GM23338 (cell line): Measurements from ENCODE around the gene KRTAP10-6. TPM values are rescaled to one million over a fixed set of nuclear protein-coding genes. Genes with fewer than 3 reads are reported as not detected.

Experiments used
- ATAC-seq: fragments of 200-7000 bp; cut with Tn5 transposase; 3 replicates; pipeline ENCODE4 v1.9.1; 2020
- DNase-seq: peaks from one replicate; pipeline ENCODE4 v3.0.0-alpha.2; 2015; ENCODE audit warnings: low spot score
- H2AFZ ChIP-seq: fragments of 200-600 bp; sonication (generic); 2 replicates; pipeline ENCODE4 v1.8.0; 2016; ENCODE audit warnings: antibody characterized with exemption, mild to moderate bottlenecking, moderate library complexity
- H3F3A ChIP-seq: fragments of 200-600 bp; sonication (generic); replicated peaks from 2 replicates; pipeline ENCODE4 v1.8.0; 2017; ENCODE audit warnings: antibody characterized with exemption, mixed run types, low read depth
- H3K27ac ChIP-seq: fragments of 200-600 bp; sonication (generic); 2 replicates; pipeline ENCODE4 v1.6.1; 2016; ENCODE audit warnings: low read depth
- H3K27me3 ChIP-seq: fragments of 200-600 bp; sonication (generic); 2 replicates; pipeline ENCODE4 v1.8.0; 2016; ENCODE audit warnings: mild to moderate bottlenecking, mixed run types, moderate library complexity; ENCODE audit not compliant: insufficient read depth
- H3K36me3 ChIP-seq: fragments of 200-600 bp; sonication (generic); 2 replicates; pipeline ENCODE4 v1.8.0; 2016; ENCODE audit warnings: mild to moderate bottlenecking; ENCODE audit not compliant: insufficient read depth
- H3K4me1 ChIP-seq: fragments of 200-600 bp; sonication (generic); 2 replicates; pipeline ENCODE4 v1.8.0; 2016; ENCODE audit warnings: mild to moderate bottlenecking, moderate library complexity; ENCODE audit not compliant: insufficient read depth
- H3K4me2 ChIP-seq: fragments of 200-600 bp; sonication (generic); 2 replicates; pipeline ENCODE4 v1.7.1; 2017; ENCODE audit warnings: mixed run types
- H3K4me3 ChIP-seq: fragments of 200-600 bp; sonication (generic); 2 replicates; pipeline ENCODE4 v1.6.1; 2016; ENCODE audit warnings: mixed run types
- H3K79me2 ChIP-seq: fragments of 200-600 bp; sonication (generic); replicated peaks from 2 replicates; pipeline ENCODE4 v1.8.0; 2017; ENCODE audit warnings: mild to moderate bottlenecking; ENCODE audit not compliant: insufficient read depth
- H3K9me2 ChIP-seq: fragments of 200-600 bp; sonication (generic); 2 replicates; pipeline ENCODE4 v1.8.0; 2017; ENCODE audit not compliant: insufficient read depth
- H4K20me1 ChIP-seq: fragments of 200-600 bp; sonication (generic); replicated peaks from 2 replicates; pipeline ENCODE4 v1.8.0; 2017; ENCODE audit warnings: mild to moderate bottlenecking; ENCODE audit not compliant: insufficient read depth
- H3K27ac Mint-ChIP-seq: 2 replicates; pipeline ENCODE4 v1.8.0; 2020; ENCODE audit warnings: inconsistent platforms, mild to moderate bottlenecking, moderate library complexity, mixed read lengths
- H3K27me3 Mint-ChIP-seq: 3 replicates; pipeline ENCODE4 v1.8.0; 2022; ENCODE audit warnings: low read depth, mild to moderate bottlenecking, moderate library complexity, mixed read lengths, inconsistent platforms; ENCODE audit not compliant: insufficient read depth, poor library complexity
- H3K36me3 Mint-ChIP-seq: 3 replicates; pipeline ENCODE4 v1.8.0; 2021; ENCODE audit warnings: low read depth, mild to moderate bottlenecking, inconsistent platforms, moderate library complexity, mixed read lengths
- H3K4me1 Mint-ChIP-seq: 3 replicates; pipeline ENCODE4 v1.8.0; 2020; ENCODE audit warnings: mild to moderate bottlenecking, inconsistent platforms, mixed read lengths
- H3K4me3 Mint-ChIP-seq: 3 replicates; pipeline ENCODE4 v1.8.0; 2021; ENCODE audit warnings: moderate library complexity, mild to moderate bottlenecking, inconsistent platforms, mixed read lengths
- H3K9me3 Mint-ChIP-seq: 3 replicates; pipeline ENCODE4 v1.8.0; 2020; ENCODE audit warnings: moderate library complexity, mild to moderate bottlenecking, inconsistent platforms, mixed read lengths
- CREB1 ChIP-seq: fragments of 250-450 bp; sonication (Bioruptor Pico); IDR thresholded peaks from 2 replicates; pipeline ENCODE4 v1.5.0; 2020; ENCODE audit warnings: low read depth, mild to moderate bottlenecking, moderate library complexity
- EZH2 ChIP-seq: fragments of 200-600 bp; sonication (generic); IDR thresholded peaks from one replicate; pipeline ENCODE4 v1.8.0; 2017; ENCODE audit warnings: antibody characterized with exemption, mild to moderate bottlenecking, low read depth; ENCODE audit not compliant: unreplicated experiment
- EZH2phosphoT487 ChIP-seq: fragments of 200-600 bp; sonication (generic); IDR thresholded peaks from one replicate; pipeline ENCODE4 v1.8.1; 2018; ENCODE audit warnings: antibody characterized with exemption; ENCODE audit not compliant: unreplicated experiment
- JUNB ChIP-seq: IDR thresholded peaks from one replicate; pipeline ENCODE4 v1.6.1; 2016; ENCODE audit warnings: antibody characterized with exemption; ENCODE audit not compliant: unreplicated experiment
- NANOG ChIP-seq: IDR thresholded peaks from 2 replicates; pipeline ENCODE4 v1.6.1; 2016; ENCODE audit warnings: antibody characterized with exemption, borderline replicate concordance
- POLR2AphosphoS5 ChIP-seq: IDR thresholded peaks from 2 replicates; pipeline ENCODE4 v1.6.1; 2016; ENCODE audit warnings: antibody characterized with exemption, low read depth
- STAT1 ChIP-seq: IDR thresholded peaks from one replicate; pipeline ENCODE4 v1.6.1; 2016; ENCODE audit warnings: antibody characterized with exemption; ENCODE audit not compliant: unreplicated experiment
- ZNF114 ChIP-seq: fragments of 250-450 bp; sonication (Bioruptor Pico); IDR thresholded peaks from 2 replicates; pipeline ENCODE4 v1.5.0; 2020; ENCODE audit warnings: mild to moderate bottlenecking, moderate library complexity
- ZNF331 ChIP-seq: fragments of 250-450 bp; sonication (Bioruptor Pico); IDR thresholded peaks from 2 replicates; pipeline ENCODE4 v1.5.0; 2020; ENCODE audit warnings: low read depth, mild to moderate bottlenecking, moderate library complexity
- polyA plus RNA-seq: library from polyadenylated mRNA; unstranded; fragments of >200 nt; fragmentation: Nextera tagmentation; extraction: Ambion mirVana; gene quantifications from 2 replicates; pipeline ENCODE4 v1.2.1, GENCODE V29; 2016
- total RNA-seq: library from RNA; depleted of rRNA; stranded (reverse); fragments of >200 nt; shearing (Covaris generic); gene quantifications from 2 replicates; pipeline ENCODE4 v1.2.3, GENCODE V29; 2014
- TF ChIP-seq, protein P1 (sequence below): fragments of 250-450 bp; sonication (Bioruptor Pico); IDR thresholded peaks from 2 replicates; pipeline ENCODE4 v1.5.0; 2020; ENCODE audit warnings: mild to moderate bottlenecking, moderate library complexity
- TF ChIP-seq, protein P2 (sequence below): IDR thresholded peaks from 2 replicates; pipeline ENCODE4 v1.6.1; 2016; ENCODE audit warnings: antibody characterized with exemption
- TF ChIP-seq, protein P3 (sequence below), 2 experiments: fragments of 200-600 bp in 1 of 2; sonication (generic) in 1 of 2; conservative IDR thresholded peaks; 2 replicates each; pipeline versions ENCODE4 v1.5.1 to v1.6.1; 2016 to 2017; ENCODE audit warnings: antibody characterized with exemption in 2 of 2, low read depth in 2 of 2, mild to moderate bottlenecking in 2 of 2, moderate library complexity in 1 of 2
- TF ChIP-seq, protein P4 (sequence below): IDR thresholded peaks from one replicate; pipeline ENCODE4 v1.6.1; 2018; ENCODE audit warnings: antibody characterized with exemption; ENCODE audit not compliant: unreplicated experiment

KRTAP10-6 gene
- total and polyA plus RNA-seq, 2 experiments from 2014 or later, result not detected

DNA sequence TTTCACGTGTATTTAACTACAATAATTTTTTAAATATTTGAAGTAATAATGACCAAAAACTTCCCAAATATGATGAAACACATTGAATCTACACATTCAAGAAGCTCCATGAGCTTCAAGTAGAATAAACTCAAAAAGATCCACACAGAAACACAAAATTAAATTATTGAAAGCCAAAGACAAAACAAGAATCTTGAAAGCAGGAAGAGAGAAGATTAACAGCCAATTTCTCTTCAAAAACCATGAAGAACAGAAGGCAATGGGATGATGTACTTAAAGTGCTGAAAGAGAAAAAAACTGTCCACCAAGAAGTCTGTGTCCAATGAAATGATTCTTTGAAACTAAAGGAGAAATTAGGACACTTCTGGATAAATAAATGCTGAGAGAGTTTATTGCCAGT, 39.8 kb upstream of the KRTAP10-6 start:
- no peak overlapping the region for H3K4me3 Mint-ChIP-seq
- Histone ChIP-seq H3K27ac (no peak overlapping the region), H3F3A (no peaks in the 10 kb centered on the region), H3K27me3 (no peaks in the 10 kb centered on the region), H3K4me1 (no peaks in the 10 kb centered on the region), H2AFZ (no peak overlapping the region), H4K20me1 (no peaks in the 10 kb centered on the region), H3K4me2 (no peak overlapping the region), H3K36me3 (0 out of 2 replicates have a peak, but pooled peaks cover 6% of the 10 kb centered on the region), H3K79me2 (no peaks in the 10 kb centered on the region), H3K4me3 (no peak overlapping the region), H3K9me2 (no peaks in the 10 kb centered on the region)
- H3K27ac Mint-ChIP-seq, result no peak overlapping the region
- DNase-seq, result no peak
- peaks cover 20% of the 10 kb centered on the region for H3K9me3 Mint-ChIP-seq
- peaks cover 5% of the 10 kb centered on the region for H3K27me3 Mint-ChIP-seq
- TF ChIP-seq NANOG (no peak), STAT1 (no peak), POLR2AphosphoS5 (no peak), ZNF331 (no peak), JUNB (no peak), EZH2phosphoT487 (no peak), EZH2 (no peak), CREB1 (no peak), ZNF114 (CRISPR knock-in tag) (no peak)
- TF ChIP-seq, protein P1, sequence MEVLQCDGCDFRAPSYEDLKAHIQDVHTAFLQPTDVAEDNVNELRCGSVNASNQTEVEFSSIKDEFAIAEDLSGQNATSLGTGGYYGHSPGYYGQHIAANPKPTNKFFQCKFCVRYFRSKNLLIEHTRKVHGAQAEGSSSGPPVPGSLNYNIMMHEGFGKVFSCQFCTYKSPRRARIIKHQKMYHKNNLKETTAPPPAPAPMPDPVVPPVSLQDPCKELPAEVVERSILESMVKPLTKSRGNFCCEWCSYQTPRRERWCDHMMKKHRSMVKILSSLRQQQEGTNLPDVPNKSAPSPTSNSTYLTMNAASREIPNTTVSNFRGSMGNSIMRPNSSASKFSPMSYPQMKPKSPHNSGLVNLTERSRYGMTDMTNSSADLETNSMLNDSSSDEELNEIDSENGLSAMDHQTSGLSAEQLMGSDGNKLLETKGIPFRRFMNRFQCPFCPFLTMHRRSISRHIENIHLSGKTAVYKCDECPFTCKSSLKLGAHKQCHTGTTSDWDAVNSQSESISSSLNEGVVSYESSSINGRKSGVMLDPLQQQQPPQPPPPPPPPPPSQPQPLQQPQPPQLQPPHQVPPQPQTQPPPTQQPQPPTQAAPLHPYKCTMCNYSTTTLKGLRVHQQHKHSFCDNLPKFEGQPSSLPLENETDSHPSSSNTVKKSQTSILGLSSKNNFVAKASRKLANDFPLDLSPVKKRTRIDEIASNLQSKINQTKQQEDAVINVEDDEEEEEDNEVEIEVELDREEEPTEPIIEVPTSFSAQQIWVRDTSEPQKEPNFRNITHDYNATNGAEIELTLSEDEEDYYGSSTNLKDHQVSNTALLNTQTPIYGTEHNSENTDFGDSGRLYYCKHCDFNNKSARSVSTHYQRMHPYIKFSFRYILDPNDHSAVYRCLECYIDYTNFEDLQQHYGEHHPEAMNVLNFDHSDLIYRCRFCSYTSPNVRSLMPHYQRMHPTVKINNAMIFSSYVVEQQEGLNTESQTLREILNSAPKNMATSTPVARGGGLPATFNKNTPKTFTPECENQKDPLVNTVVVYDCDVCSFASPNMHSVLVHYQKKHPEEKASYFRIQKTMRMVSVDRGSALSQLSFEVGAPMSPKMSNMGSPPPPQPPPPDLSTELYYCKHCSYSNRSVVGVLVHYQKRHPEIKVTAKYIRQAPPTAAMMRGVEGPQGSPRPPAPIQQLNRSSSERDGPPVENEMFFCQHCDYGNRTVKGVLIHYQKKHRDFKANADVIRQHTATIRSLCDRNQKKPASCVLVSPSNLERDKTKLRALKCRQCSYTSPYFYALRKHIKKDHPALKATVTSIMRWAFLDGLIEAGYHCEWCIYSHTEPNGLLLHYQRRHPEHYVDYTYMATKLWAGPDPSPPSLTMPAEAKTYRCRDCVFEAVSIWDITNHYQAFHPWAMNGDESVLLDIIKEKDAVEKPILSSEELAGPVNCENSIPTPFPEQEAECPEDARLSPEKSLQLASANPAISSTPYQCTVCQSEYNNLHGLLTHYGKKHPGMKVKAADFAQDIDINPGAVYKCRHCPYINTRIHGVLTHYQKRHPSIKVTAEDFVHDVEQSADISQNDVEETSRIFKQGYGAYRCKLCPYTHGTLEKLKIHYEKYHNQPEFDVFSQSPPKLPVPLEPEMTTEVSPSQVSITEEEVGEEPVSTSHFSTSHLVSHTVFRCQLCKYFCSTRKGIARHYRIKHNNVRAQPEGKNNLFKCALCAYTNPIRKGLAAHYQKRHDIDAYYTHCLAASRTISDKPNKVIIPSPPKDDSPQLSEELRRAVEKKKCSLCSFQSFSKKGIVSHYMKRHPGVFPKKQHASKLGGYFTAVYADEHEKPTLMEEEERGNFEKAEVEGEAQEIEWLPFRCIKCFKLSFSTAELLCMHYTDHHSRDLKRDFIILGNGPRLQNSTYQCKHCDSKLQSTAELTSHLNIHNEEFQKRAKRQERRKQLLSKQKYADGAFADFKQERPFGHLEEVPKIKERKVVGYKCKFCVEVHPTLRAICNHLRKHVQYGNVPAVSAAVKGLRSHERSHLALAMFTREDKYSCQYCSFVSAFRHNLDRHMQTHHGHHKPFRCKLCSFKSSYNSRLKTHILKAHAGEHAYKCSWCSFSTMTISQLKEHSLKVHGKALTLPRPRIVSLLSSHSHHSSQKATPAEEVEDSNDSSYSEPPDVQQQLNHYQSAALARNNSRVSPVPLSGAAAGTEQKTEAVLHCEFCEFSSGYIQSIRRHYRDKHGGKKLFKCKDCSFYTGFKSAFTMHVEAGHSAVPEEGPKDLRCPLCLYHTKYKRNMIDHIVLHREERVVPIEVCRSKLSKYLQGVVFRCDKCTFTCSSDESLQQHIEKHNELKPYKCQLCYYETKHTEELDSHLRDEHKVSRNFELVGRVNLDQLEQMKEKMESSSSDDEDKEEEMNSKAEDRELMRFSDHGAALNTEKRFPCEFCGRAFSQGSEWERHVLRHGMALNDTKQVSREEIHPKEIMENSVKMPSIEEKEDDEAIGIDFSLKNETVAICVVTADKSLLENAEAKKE, result no peak
- TF ChIP-seq, protein P2, sequence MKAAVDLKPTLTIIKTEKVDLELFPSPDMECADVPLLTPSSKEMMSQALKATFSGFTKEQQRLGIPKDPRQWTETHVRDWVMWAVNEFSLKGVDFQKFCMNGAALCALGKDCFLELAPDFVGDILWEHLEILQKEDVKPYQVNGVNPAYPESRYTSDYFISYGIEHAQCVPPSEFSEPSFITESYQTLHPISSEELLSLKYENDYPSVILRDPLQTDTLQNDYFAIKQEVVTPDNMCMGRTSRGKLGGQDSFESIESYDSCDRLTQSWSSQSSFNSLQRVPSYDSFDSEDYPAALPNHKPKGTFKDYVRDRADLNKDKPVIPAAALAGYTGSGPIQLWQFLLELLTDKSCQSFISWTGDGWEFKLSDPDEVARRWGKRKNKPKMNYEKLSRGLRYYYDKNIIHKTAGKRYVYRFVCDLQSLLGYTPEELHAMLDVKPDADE, result no peak
- TF ChIP-seq, protein P3, sequence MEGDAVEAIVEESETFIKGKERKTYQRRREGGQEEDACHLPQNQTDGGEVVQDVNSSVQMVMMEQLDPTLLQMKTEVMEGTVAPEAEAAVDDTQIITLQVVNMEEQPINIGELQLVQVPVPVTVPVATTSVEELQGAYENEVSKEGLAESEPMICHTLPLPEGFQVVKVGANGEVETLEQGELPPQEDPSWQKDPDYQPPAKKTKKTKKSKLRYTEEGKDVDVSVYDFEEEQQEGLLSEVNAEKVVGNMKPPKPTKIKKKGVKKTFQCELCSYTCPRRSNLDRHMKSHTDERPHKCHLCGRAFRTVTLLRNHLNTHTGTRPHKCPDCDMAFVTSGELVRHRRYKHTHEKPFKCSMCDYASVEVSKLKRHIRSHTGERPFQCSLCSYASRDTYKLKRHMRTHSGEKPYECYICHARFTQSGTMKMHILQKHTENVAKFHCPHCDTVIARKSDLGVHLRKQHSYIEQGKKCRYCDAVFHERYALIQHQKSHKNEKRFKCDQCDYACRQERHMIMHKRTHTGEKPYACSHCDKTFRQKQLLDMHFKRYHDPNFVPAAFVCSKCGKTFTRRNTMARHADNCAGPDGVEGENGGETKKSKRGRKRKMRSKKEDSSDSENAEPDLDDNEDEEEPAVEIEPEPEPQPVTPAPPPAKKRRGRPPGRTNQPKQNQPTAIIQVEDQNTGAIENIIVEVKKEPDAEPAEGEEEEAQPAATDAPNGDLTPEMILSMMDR (conservative IDR thresholded peaks at IDR 0.05; ENCODE audit: low read depth in 2 of 2), result no peak
- TF ChIP-seq, protein P4, sequence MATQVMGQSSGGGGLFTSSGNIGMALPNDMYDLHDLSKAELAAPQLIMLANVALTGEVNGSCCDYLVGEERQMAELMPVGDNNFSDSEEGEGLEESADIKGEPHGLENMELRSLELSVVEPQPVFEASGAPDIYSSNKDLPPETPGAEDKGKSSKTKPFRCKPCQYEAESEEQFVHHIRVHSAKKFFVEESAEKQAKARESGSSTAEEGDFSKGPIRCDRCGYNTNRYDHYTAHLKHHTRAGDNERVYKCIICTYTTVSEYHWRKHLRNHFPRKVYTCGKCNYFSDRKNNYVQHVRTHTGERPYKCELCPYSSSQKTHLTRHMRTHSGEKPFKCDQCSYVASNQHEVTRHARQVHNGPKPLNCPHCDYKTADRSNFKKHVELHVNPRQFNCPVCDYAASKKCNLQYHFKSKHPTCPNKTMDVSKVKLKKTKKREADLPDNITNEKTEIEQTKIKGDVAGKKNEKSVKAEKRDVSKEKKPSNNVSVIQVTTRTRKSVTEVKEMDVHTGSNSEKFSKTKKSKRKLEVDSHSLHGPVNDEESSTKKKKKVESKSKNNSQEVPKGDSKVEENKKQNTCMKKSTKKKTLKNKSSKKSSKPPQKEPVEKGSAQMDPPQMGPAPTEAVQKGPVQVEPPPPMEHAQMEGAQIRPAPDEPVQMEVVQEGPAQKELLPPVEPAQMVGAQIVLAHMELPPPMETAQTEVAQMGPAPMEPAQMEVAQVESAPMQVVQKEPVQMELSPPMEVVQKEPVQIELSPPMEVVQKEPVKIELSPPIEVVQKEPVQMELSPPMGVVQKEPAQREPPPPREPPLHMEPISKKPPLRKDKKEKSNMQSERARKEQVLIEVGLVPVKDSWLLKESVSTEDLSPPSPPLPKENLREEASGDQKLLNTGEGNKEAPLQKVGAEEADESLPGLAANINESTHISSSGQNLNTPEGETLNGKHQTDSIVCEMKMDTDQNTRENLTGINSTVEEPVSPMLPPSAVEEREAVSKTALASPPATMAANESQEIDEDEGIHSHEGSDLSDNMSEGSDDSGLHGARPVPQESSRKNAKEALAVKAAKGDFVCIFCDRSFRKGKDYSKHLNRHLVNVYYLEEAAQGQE, result no peak
- ATAC-seq, result no peak
- H3K36me3 Mint-ChIP-seq, result peaks cover 7% of the 10 kb centered on the region
- H3K4me1 Mint-ChIP-seq, result no peaks in the 10 kb centered on the region
